C4-2B (cell line): ENCODE results near the gene TSACC.

Experiments used
- CTCF ChIP-seq: fragments of 450-650 bp; conservative IDR thresholded peaks from 2 replicates; pipeline ENCODE4 v1.5.1; 2017; ENCODE audit warnings: mild to moderate bottlenecking
- ZFX ChIP-seq: fragments of 450-650 bp; IDR thresholded peaks from 2 replicates; pipeline ENCODE4 v1.6.1; 2017

- TF ChIP-seq CTCF: no peak
- no peak for TF ChIP-seq ZFX
Observed at GRCh38 chr1:156386949-156387869, 48.9 kb downstream of the TSACC start.
